HG03457 (cell line): ENCODE results near the gene DGKG.

ENCODE experiments used
- ATAC-seq: cut with Tn5 transposase; IDR thresholded peaks from one replicate; pipeline ENCODE4 v1.9.1; 2021; ENCODE audit warnings: moderate number of reproducible peaks; ENCODE audit not compliant: unreplicated experiment

DGKG gene

DNA sequence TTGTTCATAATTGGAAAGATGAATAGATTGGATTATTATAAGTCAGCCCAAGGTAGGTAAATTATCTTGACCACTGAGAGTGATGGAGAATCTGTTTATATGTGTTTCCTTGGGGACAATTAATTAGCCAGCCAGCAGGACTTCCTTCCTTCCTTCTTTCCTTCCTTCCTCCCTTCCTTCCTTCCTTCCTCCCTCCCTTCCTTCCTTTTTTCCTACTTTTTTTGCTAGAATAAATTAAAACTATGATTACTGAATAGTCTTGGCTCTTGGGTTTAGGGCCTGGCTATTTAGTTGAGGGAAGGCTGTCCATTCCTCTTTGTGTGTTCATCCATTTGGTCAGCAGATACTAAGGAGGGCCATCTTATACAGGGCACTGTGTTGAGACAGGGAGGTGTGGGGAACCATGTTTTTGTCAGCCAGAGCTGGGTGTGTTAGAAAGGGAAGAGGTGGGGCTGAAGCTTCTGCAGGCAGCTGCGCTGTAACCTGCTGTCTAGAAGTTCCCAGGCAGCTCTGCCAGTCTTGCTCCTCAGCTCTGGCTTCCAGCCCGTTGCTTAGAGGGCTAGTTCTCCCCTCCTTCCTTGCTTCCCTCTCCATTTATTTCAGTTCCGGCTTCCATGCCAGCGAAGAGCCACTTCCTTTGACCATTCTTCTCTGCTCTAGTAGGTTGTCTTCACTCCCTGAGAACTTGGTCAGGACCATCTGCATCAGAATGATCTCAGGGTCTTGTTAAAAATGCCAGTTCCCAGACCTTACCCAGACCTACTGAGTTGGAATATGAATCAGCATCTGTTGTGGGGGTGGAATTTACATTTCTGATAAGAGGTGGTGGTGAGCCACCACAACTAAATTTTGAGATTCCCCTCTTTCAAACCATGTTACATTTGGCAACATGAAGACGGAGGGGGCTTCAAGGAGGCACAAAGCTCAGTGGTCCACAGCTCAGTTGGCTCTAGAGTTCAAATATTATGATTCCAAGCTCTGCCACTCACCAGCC lies 113.9 kb downstream of the DGKG start:
- ATAC-seq = no peak

DNA sequence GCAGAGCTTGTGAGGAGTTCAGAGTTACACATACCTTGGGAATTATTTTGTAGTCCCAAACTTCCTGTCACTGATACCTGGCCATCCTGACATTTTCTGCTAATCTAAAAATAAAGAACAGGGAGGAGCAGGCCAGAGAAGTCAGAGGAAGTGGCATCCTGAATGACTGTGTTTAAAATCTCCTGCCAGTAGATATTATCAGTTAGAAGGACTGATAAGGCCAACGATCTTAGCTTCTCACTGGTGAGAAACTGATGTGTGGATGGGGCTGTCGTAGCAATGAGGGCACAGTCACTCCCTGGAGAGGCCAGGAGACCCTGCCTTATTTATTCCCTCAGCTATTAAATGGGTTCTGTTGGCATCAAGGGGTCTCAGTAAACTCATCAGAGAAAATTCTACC lies 115.1 kb downstream of the DGKG start:
- ATAC-seq = no peak

DNA sequence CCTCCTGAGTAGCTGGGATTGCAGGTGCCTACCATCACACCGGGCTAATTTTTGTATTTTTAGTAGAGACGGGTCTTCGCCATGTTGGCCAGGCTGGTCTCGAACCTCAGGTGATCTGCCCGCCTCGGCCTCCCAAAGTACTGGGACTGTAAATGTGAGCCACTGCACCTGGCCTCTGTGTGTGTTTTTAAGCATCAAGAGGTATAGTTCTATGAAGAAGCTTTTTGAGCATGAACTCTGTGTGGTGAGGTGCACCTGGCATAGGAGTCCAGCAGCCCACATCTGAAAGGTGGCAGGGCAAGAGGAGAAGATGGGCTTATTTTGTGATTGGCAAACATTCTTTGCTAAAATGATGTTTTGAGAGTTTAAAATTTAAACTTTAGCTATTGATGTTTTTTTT lies 118.0 kb downstream of the DGKG start:
- no peak for ATAC-seq

DNA sequence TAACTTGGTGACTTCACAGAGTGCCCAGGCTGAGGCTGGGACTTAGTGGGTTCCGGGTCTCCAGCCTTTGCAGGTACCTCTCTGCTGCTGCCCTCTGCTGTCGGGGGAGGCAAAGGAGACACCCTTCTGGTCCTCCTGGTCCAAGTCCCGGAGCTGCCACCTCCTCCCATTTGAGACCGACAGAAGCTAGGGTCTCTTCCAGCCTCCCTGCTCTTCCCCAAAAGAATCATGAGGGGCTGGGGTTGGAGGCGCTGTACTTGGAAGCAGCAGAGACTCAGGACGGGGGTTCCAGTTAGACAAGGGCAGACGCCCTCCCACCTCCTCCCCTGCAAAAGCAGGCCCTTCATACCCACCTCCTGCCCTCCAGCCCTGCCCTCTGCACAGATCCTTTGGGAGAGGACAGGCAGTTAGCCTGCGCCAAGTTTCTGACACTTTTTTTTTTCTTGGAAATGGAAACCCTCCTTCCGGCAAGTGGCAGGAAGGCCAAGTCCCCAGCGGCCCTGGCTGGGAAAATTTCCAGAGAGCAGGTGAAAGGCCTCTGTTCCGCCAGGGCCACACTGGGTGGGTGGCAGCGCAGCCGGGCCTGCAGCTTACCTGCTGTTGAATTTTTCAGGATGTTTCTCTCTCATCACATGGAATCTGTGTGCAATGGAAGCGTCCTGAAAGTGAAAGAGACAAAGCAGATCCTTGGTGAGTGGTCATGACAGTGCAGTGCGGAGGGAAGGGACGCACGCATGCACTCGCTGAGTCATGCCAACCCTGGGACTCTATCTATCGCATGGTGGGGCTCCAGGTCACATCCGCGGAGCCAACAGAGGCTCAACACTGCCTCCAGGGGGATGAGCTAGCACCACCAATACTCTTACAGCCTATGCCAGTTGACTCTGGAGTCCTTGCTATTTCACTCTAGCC lies 119.9 kb downstream of the DGKG start:
- ATAC-seq = no peak

DNA sequence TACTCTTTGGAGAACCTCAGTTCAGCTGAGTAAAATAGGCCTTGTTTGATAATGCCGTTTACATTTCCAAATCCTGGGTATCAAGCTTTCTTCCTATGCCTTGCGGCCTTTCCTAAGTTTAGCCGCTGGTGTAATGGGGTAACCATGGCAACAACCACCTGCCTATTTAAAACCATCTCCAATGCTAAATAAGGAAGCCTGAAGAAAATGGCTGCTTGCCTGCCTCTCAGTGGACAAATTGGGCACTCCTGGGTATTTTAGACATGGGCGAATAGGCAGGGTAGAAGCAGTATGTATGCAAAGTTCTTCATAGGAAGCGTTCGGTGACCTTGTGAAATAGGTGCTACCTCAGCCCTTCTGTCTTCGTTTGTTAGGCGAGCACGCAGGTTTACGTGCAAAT lies 122.7 kb downstream of the DGKG start:
- no peak for ATAC-seq

DNA sequence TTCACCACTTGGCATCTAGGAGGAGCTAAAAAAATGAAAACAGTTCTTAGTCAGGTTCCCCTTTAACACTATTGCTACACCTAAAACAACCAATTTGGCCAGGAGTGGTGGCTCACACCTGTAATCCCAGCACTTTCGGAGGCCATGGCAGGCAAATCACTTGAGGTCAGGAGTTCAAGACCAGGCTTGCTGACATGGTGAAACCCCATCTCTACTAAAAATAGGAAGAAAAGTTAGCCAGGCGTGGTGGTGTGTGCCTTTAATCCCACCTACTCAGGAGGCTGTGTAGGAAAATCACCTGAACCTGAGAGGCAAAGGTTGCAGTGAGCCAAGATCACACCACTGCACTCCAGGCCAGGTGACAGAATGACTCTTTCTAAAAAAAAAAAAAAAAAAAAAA lies 124.1 kb downstream of the DGKG start:
- no peak for ATAC-seq

DNA sequence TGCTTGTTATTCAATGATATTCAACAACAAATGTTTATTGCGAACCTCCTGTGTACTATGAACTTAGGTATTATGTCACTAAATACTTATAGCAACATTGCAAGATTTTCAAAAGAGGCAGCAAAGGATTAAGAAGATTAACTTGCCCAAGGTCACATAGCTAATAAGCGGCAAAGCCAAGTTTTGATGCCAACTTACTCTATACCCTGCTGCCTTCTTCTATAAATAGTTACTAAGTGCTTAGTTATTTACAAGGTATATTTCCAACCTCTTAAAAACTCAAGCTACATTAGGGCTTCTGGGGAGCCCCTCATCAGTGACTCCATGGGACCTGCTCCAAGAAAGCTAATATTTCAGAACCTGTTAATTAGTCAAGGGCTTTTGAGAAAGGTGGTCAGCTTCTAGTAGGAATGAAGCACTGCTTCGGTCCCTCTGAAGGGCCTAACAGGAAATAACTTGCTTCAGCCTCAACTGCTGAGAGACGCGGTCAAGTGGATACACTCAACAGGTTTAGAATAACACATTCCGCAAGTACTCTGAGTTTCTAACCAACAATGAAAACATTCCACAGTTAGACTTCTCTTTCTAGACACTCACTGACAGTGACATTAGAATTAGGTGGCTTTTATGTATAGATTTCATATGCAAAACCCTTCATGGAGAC lies 125.5 kb downstream of the DGKG start:
- no peak for ATAC-seq

DNA sequence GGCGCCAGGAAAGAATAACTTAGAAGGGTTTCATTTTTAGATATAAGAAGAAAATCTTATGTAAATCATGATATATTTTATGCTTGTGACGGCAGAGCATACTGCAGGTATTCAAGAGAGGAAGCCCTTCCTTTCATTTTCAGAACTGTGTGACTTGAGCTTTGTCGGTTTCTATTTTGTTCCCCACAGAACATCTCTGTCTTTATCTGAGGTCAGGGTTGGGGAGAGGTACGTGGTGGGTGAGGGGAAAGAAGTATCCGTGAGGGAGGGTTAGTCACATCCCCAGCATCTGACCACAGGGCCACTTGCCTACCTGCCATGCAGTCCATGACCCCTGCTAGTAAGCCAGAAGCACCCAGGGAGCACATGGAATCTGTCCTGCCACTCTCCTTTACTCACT lies 126.5 kb downstream of the DGKG start:
- no peak for ATAC-seq

DNA sequence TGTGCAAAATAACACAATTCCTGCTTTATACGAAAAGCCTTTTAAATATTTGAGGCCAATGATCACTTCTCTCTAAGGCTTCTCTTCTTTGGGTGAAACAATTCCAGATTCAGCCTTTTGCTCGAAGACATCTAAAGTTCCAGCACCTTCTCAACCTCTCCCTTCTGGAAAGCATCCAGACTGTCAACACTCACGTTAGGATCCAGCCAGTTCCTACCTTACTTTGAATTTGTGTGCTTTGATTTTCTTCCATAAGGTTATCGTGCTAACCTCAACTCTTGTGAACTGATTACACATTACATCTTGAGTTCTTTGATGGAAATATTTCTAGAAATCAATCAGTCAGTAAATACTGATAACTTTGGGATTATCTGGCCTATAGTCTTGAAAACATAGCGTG lies 127.9 kb downstream of the DGKG start:
- ATAC-seq = no peak

DNA sequence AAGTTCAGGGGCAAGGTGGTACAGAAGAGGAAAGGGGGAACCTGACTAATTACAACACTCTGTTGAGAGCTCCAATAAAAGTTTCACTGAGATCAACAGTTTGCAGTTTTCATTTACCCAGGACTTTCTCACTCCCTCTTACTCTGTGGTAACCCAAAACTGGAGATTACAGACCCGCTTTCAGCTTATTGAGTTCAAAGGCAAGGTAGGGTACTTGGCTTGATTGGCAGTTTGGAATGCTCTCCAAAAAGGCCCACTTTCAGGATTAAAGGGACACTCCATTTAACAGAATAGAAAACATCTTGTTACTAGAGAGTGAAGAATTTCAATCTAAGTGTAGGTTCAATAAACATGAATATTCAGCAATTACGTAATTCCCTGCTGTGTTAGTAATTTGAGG lies 135.6 kb downstream of the DGKG start:
- ATAC-seq = no peak

DNA sequence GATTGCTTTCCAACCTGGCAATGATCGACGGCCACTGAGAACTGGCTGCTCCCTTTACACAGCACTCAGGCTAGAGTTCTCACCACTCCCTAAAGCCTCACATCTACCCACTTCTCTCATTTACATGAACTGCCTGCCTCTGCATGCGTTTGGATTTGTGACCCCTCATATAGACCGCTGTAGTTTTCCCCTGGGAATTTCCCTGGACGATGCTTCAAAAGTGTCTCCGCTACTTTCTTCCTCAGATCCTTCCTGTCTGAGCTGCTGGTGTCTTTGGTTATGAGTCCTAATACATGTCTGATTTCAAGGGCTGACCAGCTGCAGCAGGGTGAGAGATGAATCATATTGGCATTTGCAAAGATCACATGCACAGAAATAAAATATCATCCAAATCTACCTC lies 136.4 kb downstream of the DGKG start:
- no peak for ATAC-seq

DNA sequence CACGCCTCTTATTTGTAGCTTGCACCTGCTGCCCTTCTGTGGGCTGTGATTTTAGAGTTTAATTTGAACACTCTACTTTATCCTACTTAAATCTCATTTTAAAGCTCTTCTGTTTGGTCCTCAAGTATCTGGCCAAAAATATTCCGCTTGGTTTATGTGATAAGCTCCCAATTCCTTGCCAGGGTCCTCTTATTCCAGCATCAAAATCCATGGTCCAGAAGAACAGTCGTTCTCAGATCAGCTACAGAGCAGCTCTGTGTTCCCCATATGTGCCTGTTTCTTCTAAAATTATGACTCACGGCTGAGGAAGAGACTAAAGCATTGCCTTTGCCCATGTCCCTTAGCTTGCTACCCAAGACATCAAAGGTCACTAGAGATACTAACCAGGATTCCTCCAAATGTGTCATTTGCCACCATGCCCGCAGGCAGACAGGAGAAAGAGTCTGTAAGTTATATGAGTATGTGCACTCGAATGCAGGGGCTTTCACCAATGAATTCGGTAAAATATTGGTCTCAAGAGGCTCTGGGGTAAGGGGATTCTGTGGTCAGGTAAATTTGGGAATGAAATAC lies 137.9 kb downstream of the DGKG start:
- ATAC-seq = no peak

DNA sequence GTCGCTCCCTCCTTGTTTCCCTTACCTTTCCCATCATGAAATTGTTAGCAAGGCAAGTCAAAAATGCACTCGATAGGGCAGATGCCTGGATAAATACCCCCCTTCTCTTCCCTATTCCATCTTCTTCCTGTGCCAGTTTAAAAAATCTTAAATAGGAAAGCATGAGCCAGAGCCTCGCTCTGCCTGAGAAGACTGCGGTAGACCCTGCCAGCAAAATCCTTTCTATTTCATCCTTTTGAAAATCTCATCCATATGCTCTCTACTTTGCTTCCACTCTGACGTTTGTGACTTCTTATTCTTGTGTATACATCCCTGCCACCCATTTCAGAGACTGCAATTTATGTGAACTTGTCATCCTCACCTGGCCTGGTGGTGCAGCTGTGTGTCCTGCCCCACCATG lies 138.6 kb downstream of the DGKG start:
- ATAC-seq = no peak

DNA sequence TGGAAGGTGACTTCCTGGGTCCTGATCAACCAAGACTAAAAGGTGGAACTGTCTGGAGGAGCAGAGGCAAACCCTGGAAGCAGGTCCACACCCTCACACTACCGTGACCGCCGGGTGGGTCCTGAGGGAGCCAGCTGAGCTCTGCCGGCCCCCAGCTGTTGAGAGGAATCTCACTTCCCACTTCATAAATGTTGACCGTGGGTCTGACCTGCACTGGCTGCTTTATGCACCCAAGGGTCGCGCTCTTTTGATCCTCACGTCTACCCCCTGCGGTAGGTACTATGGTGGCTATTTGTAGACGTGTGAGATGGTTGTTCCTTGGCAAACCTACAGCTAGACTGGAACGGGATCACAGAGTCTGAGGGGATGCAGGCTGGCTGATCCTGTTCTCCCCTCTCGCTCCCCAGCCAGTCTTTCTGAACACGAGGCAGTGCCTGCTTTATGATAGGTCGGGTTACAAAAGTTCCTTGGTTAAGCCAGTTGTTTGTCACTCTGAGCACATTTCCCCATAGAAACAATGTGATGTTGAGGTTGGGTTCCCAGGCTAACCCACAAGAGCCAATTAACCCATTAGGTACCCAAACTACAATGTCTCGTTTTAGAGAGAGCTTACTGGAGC lies 140.2 kb downstream of the DGKG start:
- no peak for ATAC-seq

DNA sequence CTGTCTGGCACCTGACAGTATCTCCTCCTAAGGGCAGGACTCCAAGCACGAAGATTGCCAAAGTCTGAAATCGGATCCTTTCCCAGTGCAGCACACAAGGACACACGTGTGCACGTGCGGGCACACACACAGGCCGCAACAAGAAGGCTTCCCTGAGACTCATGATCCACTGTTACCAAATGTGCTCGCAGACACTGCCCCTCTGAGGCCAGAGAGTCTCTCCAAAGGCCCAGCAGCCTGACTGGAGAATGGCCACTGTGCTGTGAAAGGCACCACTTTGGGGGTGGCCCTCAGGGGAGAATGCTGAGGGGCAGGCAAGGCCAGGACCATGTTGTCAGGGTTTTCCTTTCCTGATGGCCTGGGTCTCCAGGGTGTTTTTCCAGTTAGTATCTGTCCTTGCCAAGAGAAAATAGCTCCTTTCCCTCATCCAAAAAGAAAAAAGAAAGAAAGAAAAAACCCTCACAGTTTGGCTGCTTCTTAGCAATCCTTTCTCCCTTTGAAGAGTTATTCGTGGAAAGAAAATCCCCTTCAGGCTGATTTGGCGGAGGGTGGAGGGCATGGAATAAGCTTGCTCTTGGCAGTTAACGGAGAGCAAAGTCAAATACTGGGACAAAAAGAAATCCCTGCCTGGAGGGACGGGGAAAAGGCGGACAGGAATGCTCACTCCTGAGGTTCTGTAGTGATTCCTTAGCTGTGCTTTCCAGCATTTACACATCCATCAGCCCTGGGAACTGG lies 141.0 kb downstream of the DGKG start:
- no peak for ATAC-seq

DNA sequence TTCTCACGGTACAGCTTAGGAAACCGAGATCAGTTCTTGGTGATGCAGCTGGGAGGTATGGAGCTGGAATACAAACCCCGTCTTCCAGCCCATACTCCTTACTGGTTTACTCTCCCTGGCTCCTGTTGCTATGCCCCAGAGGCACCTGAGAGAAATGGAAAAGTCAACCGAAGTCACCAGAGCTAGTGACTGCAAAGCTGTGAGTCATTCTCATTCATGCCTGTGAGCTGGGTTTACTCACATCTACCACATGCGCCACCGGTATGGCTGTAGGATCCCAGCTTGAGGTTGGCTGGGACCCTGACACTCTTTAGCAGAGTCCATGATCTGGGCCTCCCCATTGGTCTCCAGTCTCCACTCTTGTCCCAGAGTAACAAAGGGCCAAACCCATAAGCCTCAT lies 141.7 kb downstream of the DGKG start:
- ATAC-seq = no peak

DNA sequence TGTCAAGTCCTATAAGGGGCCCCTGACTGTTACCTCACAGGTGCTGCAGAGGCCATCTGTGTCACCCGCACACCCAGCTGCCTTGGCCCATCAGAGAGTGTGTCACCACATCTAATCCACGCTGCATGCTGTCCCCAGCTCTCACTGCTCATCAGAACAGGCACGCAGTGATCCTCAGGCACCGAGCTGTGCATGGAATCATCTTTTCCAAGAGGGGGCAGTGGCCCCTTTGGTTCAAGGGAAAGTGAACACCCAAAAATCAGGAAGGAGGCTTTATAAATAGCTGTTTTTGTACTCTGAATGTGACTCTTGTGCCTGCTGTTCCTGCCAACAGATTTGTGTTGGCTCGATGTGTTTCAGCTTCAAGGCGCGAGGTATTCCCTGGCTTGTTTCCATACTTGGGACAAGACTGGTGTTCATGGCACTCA lies 142.8 kb downstream of the DGKG start:
- no peak for ATAC-seq

DNA sequence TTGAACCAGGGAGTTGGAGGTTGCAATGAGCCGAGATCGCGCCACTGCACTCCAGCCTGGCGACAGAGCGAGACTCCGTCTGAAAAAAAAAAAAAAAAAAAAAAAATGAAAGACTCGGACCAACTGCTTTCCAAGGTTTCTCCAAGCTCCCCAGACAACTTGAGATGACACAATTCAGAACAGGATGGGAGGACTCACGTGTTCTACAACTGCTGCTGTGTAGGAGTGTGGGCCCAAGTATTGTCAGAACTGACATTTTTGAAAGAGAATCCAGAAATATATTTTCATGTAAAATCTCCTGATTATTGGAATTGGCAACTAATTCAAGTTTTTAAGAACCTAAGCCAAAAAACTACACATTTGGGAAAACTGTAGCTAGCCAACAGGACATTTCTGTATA lies 143.6 kb downstream of the DGKG start:
- no peak for ATAC-seq

DNA sequence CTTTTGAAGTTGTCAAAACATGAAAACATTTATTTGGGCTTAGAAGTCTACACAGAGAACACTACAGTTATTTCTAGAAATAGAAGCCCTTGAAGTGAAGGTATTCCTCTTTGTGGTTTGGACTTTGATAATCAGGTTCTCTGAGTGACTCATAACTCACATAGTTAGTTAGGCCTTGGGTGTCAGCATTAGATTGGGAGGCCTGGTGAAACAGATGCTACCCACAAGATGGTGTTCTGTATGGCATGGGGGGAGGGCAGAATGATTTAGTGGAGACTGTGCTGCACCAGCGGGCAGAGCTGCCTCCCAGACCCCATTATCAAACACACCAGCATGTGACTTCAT lies 144.2 kb downstream of the DGKG start:
- peak; percentile 55 for ATAC-seq
